SIG-M5 treated with dmso at 0.1 percent for 504 hours (cell line): ENCODE results near the gene RFX1.
A peak's percentile ranks its signal among the peaks of the same experiment; 100 is the strongest.
"Not testable (repeated sequence)": the region's sequence is repeated elsewhere in the genome, so short reads cannot be mapped to it uniquely, and the experiment has no call there.

Experiments used
- DNase-seq: peaks from one replicate; lab custom pipeline; 2025; ENCODE audit not compliant: unreplicated experiment; lab: John Stamatoyannopoulos, UW

RFX1 gene

GRCh38 chr19:13979686-13980085 is 26.4 kb downstream of the RFX1 start:
- no peak for DNase-seq

- no peak for DNase-seq
Measured at GRCh38 chr19:13979244-13979615, 26.9 kb downstream of the RFX1 start.

- no peak for DNase-seq
Measured at GRCh38 chr19:13978351-13979243, 27.5 kb downstream of the RFX1 start.

- DNase-seq, result no peak
Measured at GRCh38 chr19:13977803-13978202, 28.3 kb downstream of the RFX1 start.

- DNase-seq, result no peak
Measured at GRCh38 chr19:13976446-13976845, 29.7 kb downstream of the RFX1 start.

- DNase-seq, result no peak
Measured at GRCh38 chr19:13975870-13976269, 30.2 kb downstream of the RFX1 start.

- peak; percentile 14 for DNase-seq
Measured at GRCh38 chr19:13974073-13974472, 32.0 kb downstream of the RFX1 start.

- DNase-seq, result not testable (repeated sequence)
Measured at GRCh38 chr19:13973479-13973878, 32.6 kb downstream of the RFX1 start.

GRCh38 chr19:13972368-13973155 is 33.6 kb downstream of the RFX1 start:
- DNase-seq, result no peak

- not testable (repeated sequence) for DNase-seq
Measured at GRCh38 chr19:13971868-13972267, 34.3 kb downstream of the RFX1 start.

GRCh38 chr19:13969897-13970296 is 36.2 kb downstream of the RFX1 start:
- no peak for DNase-seq

- no peak for DNase-seq
Measured at GRCh38 chr19:13968999-13969398, 37.1 kb downstream of the RFX1 start.

- no peak for DNase-seq
Measured at GRCh38 chr19:13968383-13968935, 37.7 kb downstream of the RFX1 start.

- DNase-seq, result not testable (repeated sequence)
Measured at GRCh38 chr19:13967206-13967605, 38.9 kb downstream of the RFX1 start.

- DNase-seq, result no peak
Measured at GRCh38 chr19:13966684-13967128, 39.4 kb downstream of the RFX1 start.

- no peak for DNase-seq
Measured at GRCh38 chr19:13965926-13966683, 40.0 kb downstream of the RFX1 start.

GRCh38 chr19:13965377-13965896 is 40.7 kb downstream of the RFX1 start:
- DNase-seq, result no peak

GRCh38 chr19:13964776-13965175 is 41.3 kb downstream of the RFX1 start:
- DNase-seq, result no peak

- DNase-seq, result no peak
Measured at GRCh38 chr19:13963603-13964105, 42.5 kb downstream of the RFX1 start.
